ENCODE results near the gene B3GNT3.
A peak's percentile ranks its signal among the peaks of the same experiment; 100 is the strongest.

B3GNT3 gene

GRCh38 chr19:17861542-17862402, 66.8 kb downstream of the B3GNT3 start:
- DNase-seq (ENCODE audit: low read depth) = no peak
- H3K4me3 ChIP-seq (ENCODE audit: control insufficient read depth, low read depth, low read length) = peak overlapping the region; percentile 95
- TF ChIP-seq, protein P1, sequence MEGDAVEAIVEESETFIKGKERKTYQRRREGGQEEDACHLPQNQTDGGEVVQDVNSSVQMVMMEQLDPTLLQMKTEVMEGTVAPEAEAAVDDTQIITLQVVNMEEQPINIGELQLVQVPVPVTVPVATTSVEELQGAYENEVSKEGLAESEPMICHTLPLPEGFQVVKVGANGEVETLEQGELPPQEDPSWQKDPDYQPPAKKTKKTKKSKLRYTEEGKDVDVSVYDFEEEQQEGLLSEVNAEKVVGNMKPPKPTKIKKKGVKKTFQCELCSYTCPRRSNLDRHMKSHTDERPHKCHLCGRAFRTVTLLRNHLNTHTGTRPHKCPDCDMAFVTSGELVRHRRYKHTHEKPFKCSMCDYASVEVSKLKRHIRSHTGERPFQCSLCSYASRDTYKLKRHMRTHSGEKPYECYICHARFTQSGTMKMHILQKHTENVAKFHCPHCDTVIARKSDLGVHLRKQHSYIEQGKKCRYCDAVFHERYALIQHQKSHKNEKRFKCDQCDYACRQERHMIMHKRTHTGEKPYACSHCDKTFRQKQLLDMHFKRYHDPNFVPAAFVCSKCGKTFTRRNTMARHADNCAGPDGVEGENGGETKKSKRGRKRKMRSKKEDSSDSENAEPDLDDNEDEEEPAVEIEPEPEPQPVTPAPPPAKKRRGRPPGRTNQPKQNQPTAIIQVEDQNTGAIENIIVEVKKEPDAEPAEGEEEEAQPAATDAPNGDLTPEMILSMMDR (IDR thresholded peaks at IDR 0.05; ENCODE audit: control insufficient read depth, insufficient read depth, low read depth, low read length, missing control alignments) = no peak

DNA sequence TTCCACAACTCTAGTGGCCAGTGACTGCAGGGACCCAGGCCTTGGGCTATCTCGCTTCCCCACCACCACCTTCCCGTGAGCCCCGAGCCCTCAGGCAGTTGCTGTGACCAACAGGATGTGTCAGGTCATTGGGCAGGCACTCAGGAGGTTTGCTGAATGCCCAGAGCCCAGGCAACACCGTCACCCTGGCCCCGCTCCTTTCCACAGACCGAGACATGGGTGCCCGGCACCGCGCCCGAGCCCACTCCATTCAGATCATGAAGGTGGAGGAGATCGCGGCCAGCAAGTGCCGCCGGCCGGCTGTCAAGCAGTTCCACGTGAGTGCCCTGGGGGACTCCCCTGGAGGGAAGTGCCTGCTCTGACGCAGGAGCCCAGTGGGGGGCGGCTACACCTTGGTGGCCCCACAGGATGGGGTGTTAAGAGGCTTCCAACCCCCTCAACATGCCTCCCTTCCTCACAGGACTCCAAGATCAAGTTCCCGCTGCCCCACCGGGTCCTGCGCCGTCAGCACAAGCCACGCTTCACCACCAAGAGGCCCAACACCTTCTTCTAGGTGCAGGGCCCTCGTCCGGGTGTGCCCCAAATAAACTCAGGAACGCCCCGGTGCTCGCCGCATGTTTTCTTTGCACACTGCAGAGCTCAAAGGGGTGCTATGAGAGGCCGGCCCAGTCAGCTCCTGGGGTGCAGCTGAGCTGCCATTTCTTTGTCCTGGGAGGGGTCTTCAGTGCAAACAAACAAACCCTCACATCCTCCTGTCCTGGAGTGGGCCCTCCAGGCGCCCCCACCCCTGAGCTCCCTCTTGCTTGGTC, 68.0 kb downstream of the B3GNT3 start:
- TF ChIP-seq, protein P1 (IDR thresholded peaks at IDR 0.05; ENCODE audit: control insufficient read depth, insufficient read depth, low read depth, low read length, missing control alignments) = no peak
- no peak overlapping the region for H3K4me3 ChIP-seq (ENCODE audit: control insufficient read depth, low read depth, low read length)
- no peak for DNase-seq (ENCODE audit: low read depth)

Data from AG09309 (cell line).